ENCODE data around the gene CTBP2. TPM values are rescaled to one million over a fixed set of nuclear protein-coding genes. Genes with fewer than 3 reads are reported as not detected.
A peak's percentile ranks its signal among the peaks of the same experiment; 100 is the strongest.

CTBP2 gene
- total RNA-seq, 1 experiment from 2014 or later: 212 TPM

DNA sequence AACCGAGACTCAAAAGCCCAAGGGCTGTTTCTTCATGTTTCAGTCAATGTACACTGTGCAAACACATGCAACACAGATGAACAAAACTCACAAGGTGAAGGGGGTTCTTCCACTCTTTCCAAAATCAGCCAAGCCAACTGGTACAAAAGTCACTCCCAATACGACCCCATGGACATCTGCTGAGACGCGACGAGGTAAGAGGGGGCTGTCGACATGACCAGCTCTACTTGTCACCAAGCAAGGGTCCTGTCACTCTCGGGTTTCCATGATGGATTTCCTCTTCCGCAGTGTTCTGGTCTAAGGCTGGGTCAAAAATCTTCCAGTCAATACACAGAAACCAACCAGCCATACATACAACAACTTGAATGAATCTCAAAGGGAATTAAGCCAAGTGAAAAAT lies 37.8 kb downstream of the CTBP2 start:
- Histone ChIP-seq H3K9me3 (ENCODE audit: control insufficient read depth, low read depth, low read length) (no peaks in the 10 kb centered on the region), H2BK5ac (ENCODE audit: insufficient read length, low read length) (no peak overlapping the region), H2AK5ac (ENCODE audit: insufficient read length, low read length) (no peak overlapping the region), H3K56ac (ENCODE audit: insufficient read length, low read depth, low read length) (no peak overlapping the region), H4K91ac (ENCODE audit: insufficient read length, low read depth, low read length) (no peak overlapping the region), H2BK20ac (ENCODE audit: low read depth, low read length, poor library complexity, severe bottlenecking) (no peak overlapping the region), H3K27me3 (ENCODE audit: insufficient read depth, low read length) (no peaks in the 10 kb centered on the region), H3T11ph (ENCODE audit: low read length) (no peak overlapping the region), H3K9ac (ENCODE audit: extremely low read depth, insufficient read length, low read length) (no peak overlapping the region), H3K18ac (ENCODE audit: insufficient read length, low read depth, low read length) (no peak overlapping the region), H3K79me2 (ENCODE audit: insufficient read depth, low read length) (peaks cover 91% of the 10 kb centered on the region), H4K5ac (ENCODE audit: insufficient read length, low read depth, low read length) (no peak overlapping the region), H2AFZ (ENCODE audit: low read length) (no peak overlapping the region), H2BK120ac (ENCODE audit: low read depth, low read length, poor library complexity, severe bottlenecking) (no peak overlapping the region), H3K14ac (ENCODE audit: insufficient read depth, low read length) (no peak overlapping the region), H3K79me1 (ENCODE audit: insufficient read depth, low read depth, low read length, poor library complexity, severe bottlenecking) (no peaks in the 10 kb centered on the region), H2BK15ac (ENCODE audit: low read depth, low read length) (no peak overlapping the region), H4K8ac (replicated peaks; ENCODE audit: insufficient read length, low read depth, low read length) (no peak overlapping the region), H2BK12ac (ENCODE audit: insufficient read length, low read depth, low read length) (no peak overlapping the region), H3K4ac (ENCODE audit: low read depth, low read length) (no peak overlapping the region), H3K23ac (ENCODE audit: insufficient read length, low read depth, low read length) (no peak overlapping the region), H3K23me2 (ENCODE audit: insufficient read length, low read depth, low read length, poor library complexity, severe bottlenecking) (no peaks in the 10 kb centered on the region), H4K20me1 (ENCODE audit: control insufficient read depth, insufficient read depth, insufficient read length) (peaks cover 3% of the 10 kb centered on the region), H3K27ac (ENCODE audit: insufficient read length, low read depth, low read length) (no peak overlapping the region), H3K4me2 (ENCODE audit: insufficient read depth, insufficient read length, low read length) (no peak overlapping the region), H3K4me1 (ENCODE audit: insufficient read depth, low read length) (peaks cover 17% of the 10 kb centered on the region)
- Mint-ChIP-seq H3K27me3 (ENCODE audit: low read depth) (no peaks in the 10 kb centered on the region), H3K4me3 (no peak overlapping the region), H3K4me1 (peaks cover 79 to 83% of the 10 kb centered on the region in 2 experiments), H3K36me3 (ENCODE audit: insufficient read depth in 1 of 3, low read depth in 3 of 3) (peaks cover 20 to 53% (median 49%) of the 10 kb centered on the region in 3 experiments; a peak in 6 of 7 replicates), H3K27ac (peak overlapping the region in 1 of 3 experiments; percentile 8; a peak in 1 of 7 replicates), H3K9me3 (no peaks in the 10 kb centered on the region)
- DNase-seq: no peak
- TF ChIP-seq, protein P1, sequence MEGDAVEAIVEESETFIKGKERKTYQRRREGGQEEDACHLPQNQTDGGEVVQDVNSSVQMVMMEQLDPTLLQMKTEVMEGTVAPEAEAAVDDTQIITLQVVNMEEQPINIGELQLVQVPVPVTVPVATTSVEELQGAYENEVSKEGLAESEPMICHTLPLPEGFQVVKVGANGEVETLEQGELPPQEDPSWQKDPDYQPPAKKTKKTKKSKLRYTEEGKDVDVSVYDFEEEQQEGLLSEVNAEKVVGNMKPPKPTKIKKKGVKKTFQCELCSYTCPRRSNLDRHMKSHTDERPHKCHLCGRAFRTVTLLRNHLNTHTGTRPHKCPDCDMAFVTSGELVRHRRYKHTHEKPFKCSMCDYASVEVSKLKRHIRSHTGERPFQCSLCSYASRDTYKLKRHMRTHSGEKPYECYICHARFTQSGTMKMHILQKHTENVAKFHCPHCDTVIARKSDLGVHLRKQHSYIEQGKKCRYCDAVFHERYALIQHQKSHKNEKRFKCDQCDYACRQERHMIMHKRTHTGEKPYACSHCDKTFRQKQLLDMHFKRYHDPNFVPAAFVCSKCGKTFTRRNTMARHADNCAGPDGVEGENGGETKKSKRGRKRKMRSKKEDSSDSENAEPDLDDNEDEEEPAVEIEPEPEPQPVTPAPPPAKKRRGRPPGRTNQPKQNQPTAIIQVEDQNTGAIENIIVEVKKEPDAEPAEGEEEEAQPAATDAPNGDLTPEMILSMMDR (conservative IDR thresholded peaks at IDR 0.05): no peak
- WGBS (ENCODE audit: extremely low coverage, insufficient read length, low lambda C conversion rate): no CpG with 5 or more reads among the region's 8 CpGs
